ENCODE measurements around the gene SLC35F2. TPM values are rescaled to one million over a fixed set of nuclear protein-coding genes. Genes with fewer than 3 reads are reported as not detected.

SLC35F2 gene
- total and polyA plus RNA-seq, 4 donors, result 2.0 to 12.1 (median 4.9) TPM

DNA sequence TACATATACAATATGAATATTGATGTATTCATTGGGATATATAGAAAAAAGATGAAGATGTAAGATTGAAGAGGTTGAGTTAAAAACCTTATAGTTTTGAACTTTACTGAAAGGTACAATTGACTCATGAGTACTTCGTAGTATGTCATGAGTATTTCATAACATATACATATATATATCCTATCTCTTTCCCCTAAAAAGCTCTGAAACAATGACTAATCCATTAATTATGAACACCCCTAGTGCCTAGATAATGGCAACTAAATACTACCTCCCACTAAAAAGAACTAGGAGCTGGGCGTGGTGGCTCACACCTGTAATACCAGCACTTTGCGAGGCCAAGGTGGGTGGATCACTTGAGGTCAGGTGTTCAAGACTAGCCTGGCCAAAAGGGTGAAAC is 31.5 kb downstream of the SLC35F2 start:
- Histone ChIP-seq H3K4me1 (ENCODE audit: control insufficient read depth in 1 of 2, insufficient read depth in 2 of 2, low read length in 2 of 2) (no peaks in the 10 kb centered on the region), H3K36me3 (ENCODE audit: control insufficient read depth in 1 of 2, insufficient read depth in 2 of 2, low read length in 1 of 2) (no peaks in the 10 kb centered on the region), H3K4me3 (ENCODE audit: low read length in 2 of 2) (no peak overlapping the region), H3K9me3 (ENCODE audit: control insufficient read depth, low read length) (no peaks in the 10 kb centered on the region), H3K27me3 (ENCODE audit: control insufficient read depth in 1 of 2, insufficient read depth in 2 of 2, low read length in 1 of 2) (no peaks in the 10 kb centered on the region), H3K27ac (ENCODE audit: low read depth in 1 of 2, low read length in 2 of 2) (no peak overlapping the region)
- DNase-seq (no peak), ATAC-seq (ENCODE audit: low FRiP score) (no peak)
- WGBS, 2 donors, result 95 to 98% methylated on average over 3 of the region's 3 CpGs
- intact Hi-C loops (cut with DNase I), result no loop called here

DNA sequence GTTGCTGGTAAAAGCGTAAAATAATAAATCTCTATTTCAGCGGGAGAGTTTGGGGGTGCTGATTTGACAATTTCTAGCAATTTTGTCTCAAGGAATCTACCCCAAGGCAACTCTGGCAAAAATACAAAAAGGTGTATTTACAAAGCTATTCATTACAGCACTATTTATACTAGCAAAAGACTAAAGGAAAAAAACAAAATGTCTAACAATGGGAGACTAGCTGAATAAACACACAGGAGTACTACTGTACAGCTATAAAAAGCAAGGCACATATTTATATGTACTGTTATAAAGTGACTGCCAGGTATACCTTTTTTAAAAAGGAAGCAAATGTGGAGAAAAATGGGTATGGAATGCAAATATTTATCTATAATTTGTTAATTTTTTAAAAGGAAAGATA is 32.7 kb downstream of the SLC35F2 start:
- Histone ChIP-seq H3K27ac (ENCODE audit: low read depth in 1 of 2, low read length in 2 of 2) (no peak overlapping the region), H3K4me3 (ENCODE audit: low read length in 2 of 2) (no peak overlapping the region), H3K4me1 (ENCODE audit: control insufficient read depth in 1 of 2, insufficient read depth in 2 of 2, low read length in 2 of 2) (peaks cover 0 to 2% of the 10 kb centered on the region in 2 donors), H3K27me3 (ENCODE audit: control insufficient read depth in 1 of 2, insufficient read depth in 2 of 2, low read length in 1 of 2) (no peaks in the 10 kb centered on the region), H3K9me3 (ENCODE audit: control insufficient read depth, low read length) (no peaks in the 10 kb centered on the region), H3K36me3 (ENCODE audit: control insufficient read depth in 1 of 2, insufficient read depth in 2 of 2, low read length in 1 of 2) (no peaks in the 10 kb centered on the region)
- 91 to 93% methylated on average over 2 of the region's 2 CpGs for WGBS, 2 donors
- intact Hi-C loops (cut with DNase I), result no loop called here
- no peak for DNase-seq
- ATAC-seq (ENCODE audit: low FRiP score), result no peak

DNA sequence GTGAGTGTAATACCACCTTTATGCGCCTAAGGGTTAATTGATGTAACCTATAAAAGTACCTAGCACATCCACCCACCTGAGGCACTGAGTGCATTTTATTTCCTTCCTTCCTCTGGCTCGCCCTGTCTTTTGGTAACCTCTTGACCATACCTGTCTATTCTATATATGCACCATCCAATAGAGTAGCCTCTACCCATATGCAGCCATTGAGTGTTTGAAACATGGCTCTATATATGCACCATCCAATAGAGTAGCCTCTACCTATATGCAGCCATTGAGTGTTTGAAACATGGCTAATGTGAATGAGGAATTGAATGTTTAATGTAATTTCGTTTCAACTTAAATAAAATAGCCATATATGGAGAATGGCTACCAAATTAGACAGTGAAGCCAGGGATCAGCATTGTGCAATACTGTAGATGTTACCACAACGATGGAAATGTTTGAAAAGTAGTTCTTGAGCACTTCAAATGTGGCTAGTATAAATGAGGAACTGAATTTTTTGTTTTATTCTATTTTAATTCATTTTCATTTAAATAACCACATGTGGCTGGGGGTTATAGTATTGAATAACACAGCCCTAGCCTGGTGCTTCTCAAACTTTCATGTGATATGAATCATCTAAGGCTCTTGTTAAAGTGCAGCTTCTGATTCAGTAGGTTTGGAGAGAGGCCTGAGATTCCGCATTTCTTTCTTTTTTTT is 33.8 kb downstream of the SLC35F2 start:
- ATAC-seq (ENCODE audit: low FRiP score), result no peak
- intact Hi-C loops (cut with DNase I), result no loop called here
- no peak overlapping the region for H3K27ac ChIP-seq (ENCODE audit: low read depth in 1 of 2, low read length in 2 of 2)
- DNase-seq, result no peak
- no peaks in the 10 kb centered on the region for H3K36me3 ChIP-seq (ENCODE audit: control insufficient read depth in 1 of 2, insufficient read depth in 2 of 2, low read length in 1 of 2)
- no peaks in the 10 kb centered on the region for H3K9me3 ChIP-seq (ENCODE audit: control insufficient read depth, low read length)
- no peaks in the 10 kb centered on the region for H3K27me3 ChIP-seq (ENCODE audit: control insufficient read depth in 1 of 2, insufficient read depth in 2 of 2, low read length in 1 of 2)
- H3K4me3 ChIP-seq (ENCODE audit: low read length in 2 of 2), result no peak overlapping the region
- peaks cover 0 to 2% of the 10 kb centered on the region in 2 donors for H3K4me1 ChIP-seq (ENCODE audit: control insufficient read depth in 1 of 2, insufficient read depth in 2 of 2, low read length in 2 of 2)
- WGBS, 2 donors, result 89 to 92% methylated on average over 5 of the region's 5 CpGs

DNA sequence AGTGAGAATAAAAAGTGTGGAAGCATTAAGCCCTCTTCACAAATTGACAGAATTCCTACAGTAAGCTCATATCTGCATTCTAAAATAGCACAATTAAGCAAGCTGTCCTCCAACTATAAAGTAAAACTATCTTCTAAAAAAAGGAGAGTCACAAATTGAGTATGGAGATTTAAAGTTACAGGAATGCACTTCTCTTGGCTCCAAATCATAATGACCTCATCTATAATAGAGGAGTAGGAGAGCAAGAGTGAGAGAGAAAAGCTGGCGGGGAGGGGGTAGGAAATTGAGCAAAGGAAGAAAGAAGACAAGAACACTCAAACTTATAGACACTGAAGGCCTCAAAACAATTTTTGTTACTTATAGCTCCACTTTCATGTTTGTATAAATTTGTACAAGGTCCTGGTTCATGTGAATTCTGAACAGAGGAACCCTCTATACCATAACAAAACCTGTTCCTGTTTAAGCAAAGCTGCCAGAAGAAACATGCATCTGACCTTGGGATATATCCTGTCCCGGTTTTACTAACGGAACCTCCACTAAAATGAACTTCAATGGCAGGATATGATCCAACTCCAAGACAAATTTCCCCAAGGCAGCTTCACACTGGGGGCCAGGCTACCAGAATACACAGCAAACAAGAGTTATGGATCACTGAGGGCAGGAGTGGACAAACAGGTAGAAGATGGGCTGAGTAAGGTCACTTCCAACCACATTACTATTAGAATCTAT is 37.2 kb downstream of the SLC35F2 start:
- H3K9me3 ChIP-seq (ENCODE audit: control insufficient read depth, low read length), result no peaks in the 10 kb centered on the region
- no peaks in the 10 kb centered on the region for H3K36me3 ChIP-seq (ENCODE audit: control insufficient read depth in 1 of 2, insufficient read depth in 2 of 2, low read length in 1 of 2)
- H3K27me3 ChIP-seq (ENCODE audit: control insufficient read depth in 1 of 2, insufficient read depth in 2 of 2, low read length in 1 of 2), result no peaks in the 10 kb centered on the region
- 35 to 37% methylated on average over 3 of the region's 3 CpGs for WGBS, 2 donors
- no peak overlapping the region for H3K4me3 ChIP-seq (ENCODE audit: low read length in 2 of 2)
- ATAC-seq (ENCODE audit: low FRiP score) (no peak), DNase-seq (no peak)
- intact Hi-C loops (cut with DNase I), result no loop called here
- no peak overlapping the region for H3K27ac ChIP-seq (ENCODE audit: low read depth in 1 of 2, low read length in 2 of 2)
- H3K4me1 ChIP-seq (ENCODE audit: control insufficient read depth in 1 of 2, insufficient read depth in 2 of 2, low read length in 2 of 2), result peaks cover 0 to 2% of the 10 kb centered on the region in 2 donors

DNA sequence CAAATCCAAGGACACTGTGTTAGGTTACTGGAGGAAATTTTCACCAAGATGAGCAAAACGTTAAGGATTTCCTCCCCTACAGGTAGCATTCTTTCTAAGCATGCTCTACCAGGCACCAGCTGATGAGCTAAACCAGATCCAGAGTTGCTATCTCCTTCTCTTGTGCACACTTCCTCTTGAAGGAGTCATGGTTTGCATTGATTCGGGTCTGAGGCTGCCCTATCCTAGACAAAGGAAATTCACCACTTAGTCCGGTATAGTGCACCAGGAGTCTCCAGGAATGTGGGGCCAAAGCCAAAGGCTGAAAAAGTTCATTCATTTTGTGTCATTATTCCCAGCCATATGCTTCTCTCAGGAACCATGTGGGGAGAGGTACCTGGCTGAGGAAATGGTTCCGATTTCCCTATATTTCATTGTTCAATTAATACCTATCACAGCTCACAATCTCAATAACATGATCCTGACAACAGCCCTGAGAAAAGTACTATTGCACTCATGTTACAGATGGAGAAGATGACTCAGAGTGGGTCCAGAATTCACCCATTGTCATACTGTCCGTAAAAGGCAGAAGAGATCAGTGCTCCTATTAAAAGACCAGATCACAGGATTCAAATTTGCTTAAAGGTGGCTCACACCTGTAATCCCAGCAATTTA is 39.1 kb downstream of the SLC35F2 start:
- Histone ChIP-seq H3K27ac (ENCODE audit: low read depth in 1 of 2, low read length in 2 of 2) (no peak overlapping the region), H3K4me3 (ENCODE audit: low read length in 2 of 2) (no peak overlapping the region), H3K4me1 (ENCODE audit: control insufficient read depth in 1 of 2, insufficient read depth in 2 of 2, low read length in 2 of 2) (peaks cover 0 to 2% of the 10 kb centered on the region in 2 donors), H3K27me3 (ENCODE audit: control insufficient read depth in 1 of 2, insufficient read depth in 2 of 2, low read length in 1 of 2) (no peaks in the 10 kb centered on the region), H3K36me3 (ENCODE audit: control insufficient read depth in 1 of 2, insufficient read depth in 2 of 2, low read length in 1 of 2) (no peaks in the 10 kb centered on the region), H3K9me3 (ENCODE audit: control insufficient read depth, low read length) (no peaks in the 10 kb centered on the region)
- ATAC-seq (ENCODE audit: low FRiP score) (no peak), DNase-seq (no peak)
- intact Hi-C loops (cut with DNase I), result no loop called here
- 80 to 87% methylated on average over 5 of the region's 5 CpGs for WGBS, 2 donors

DNA sequence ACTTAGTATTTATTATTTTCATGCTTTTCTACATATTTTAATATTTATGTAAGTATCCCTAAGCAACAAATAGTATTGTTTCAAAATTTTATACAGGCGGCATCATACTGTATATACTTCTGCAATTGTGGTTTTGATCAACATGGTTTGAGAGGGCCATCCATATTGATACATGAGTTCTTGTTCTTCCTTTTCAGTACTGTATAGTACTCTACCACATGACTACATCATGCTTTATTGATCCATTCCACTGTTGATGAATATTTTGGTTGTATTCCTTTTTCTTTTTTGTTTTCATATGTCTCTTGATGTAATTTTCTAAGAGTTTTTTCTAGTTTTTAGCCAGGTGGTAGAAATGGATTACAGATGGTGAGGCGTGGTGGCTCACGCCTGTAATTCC is 40.1 kb downstream of the SLC35F2 start:
- no peak overlapping the region for H3K4me3 ChIP-seq (ENCODE audit: low read length in 2 of 2)
- no peak for ATAC-seq (ENCODE audit: low FRiP score)
- 98% methylated on average over 3 of the region's 3 CpGs for WGBS, 2 donors
- no peak for DNase-seq
- no peaks in the 10 kb centered on the region for H3K27me3 ChIP-seq (ENCODE audit: control insufficient read depth in 1 of 2, insufficient read depth in 2 of 2, low read length in 1 of 2)
- intact Hi-C loops (cut with DNase I), result no loop called here
- no peak overlapping the region for H3K27ac ChIP-seq (ENCODE audit: low read depth in 1 of 2, low read length in 2 of 2)
- peaks cover 0 to 2% of the 10 kb centered on the region in 2 donors for H3K4me1 ChIP-seq (ENCODE audit: control insufficient read depth in 1 of 2, insufficient read depth in 2 of 2, low read length in 2 of 2)
- H3K9me3 ChIP-seq (ENCODE audit: control insufficient read depth, low read length), result no peaks in the 10 kb centered on the region
- no peaks in the 10 kb centered on the region for H3K36me3 ChIP-seq (ENCODE audit: control insufficient read depth in 1 of 2, insufficient read depth in 2 of 2, low read length in 1 of 2)

DNA sequence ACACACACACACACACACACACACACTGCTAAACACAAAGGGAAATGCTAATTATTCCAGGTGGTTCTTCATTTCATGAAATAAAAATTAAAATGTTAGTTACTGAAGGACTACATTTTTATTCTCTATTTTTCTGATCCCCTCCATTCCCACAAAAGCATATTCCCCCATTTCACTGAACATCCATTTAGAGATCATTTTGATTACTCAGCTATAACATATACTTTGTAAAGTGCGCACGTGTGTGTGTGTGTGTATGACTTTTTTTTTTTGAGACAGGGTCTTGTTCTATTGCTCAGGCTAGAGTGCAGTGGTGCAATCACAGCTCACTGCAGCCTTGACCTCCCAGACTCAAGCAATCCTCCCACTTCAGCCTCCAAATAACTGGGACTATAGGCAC is 42.6 kb downstream of the SLC35F2 start:
- Histone ChIP-seq H3K4me1 (ENCODE audit: control insufficient read depth in 1 of 2, insufficient read depth in 2 of 2, low read length in 2 of 2) (no peaks in the 10 kb centered on the region), H3K9me3 (ENCODE audit: control insufficient read depth, low read length) (no peaks in the 10 kb centered on the region), H3K27me3 (ENCODE audit: control insufficient read depth in 1 of 2, insufficient read depth in 2 of 2, low read length in 1 of 2) (no peaks in the 10 kb centered on the region), H3K36me3 (ENCODE audit: control insufficient read depth in 1 of 2, insufficient read depth in 2 of 2, low read length in 1 of 2) (no peaks in the 10 kb centered on the region), H3K27ac (ENCODE audit: low read depth in 1 of 2, low read length in 2 of 2) (no peak overlapping the region), H3K4me3 (ENCODE audit: low read length in 2 of 2) (no peak overlapping the region)
- intact Hi-C loops (cut with DNase I), result no loop called here
- WGBS, 2 donors, result 95 to 96% methylated on average over 2 of the region's 2 CpGs
- DNase-seq (no peak), ATAC-seq (ENCODE audit: low FRiP score) (no peak)

DNA sequence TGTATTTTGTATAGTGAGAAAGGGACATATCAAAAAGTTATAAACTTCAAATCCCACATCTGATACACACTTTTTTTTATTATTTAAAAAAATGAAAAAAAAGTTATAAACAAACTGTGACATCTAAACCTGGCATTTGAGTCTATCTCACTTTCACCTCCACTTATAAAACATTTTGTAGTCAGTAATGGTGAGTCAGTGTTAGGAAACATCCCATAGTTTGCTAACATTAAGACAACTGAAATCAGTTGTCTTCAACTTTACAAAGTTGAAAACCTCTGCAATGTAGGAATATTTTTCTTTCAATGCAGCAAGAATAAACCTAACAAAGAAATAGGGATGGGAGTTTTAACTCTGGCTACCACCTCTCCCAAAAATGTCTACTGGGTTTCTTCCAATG is 47.7 kb downstream of the SLC35F2 start:
- Histone ChIP-seq H3K4me1 (ENCODE audit: control insufficient read depth in 1 of 2, insufficient read depth in 2 of 2, low read length in 2 of 2) (no peaks in the 10 kb centered on the region), H3K4me3 (ENCODE audit: low read length in 2 of 2) (no peak overlapping the region), H3K9me3 (ENCODE audit: control insufficient read depth, low read length) (no peaks in the 10 kb centered on the region), H3K27me3 (ENCODE audit: control insufficient read depth in 1 of 2, insufficient read depth in 2 of 2, low read length in 1 of 2) (no peaks in the 10 kb centered on the region), H3K36me3 (ENCODE audit: control insufficient read depth in 1 of 2, insufficient read depth in 2 of 2, low read length in 1 of 2) (no peaks in the 10 kb centered on the region), H3K27ac (ENCODE audit: low read depth in 1 of 2, low read length in 2 of 2) (no peak overlapping the region)
- DNase-seq (no peak), ATAC-seq (ENCODE audit: low FRiP score) (no peak)
- intact Hi-C loops (cut with DNase I), result no loop called here

DNA sequence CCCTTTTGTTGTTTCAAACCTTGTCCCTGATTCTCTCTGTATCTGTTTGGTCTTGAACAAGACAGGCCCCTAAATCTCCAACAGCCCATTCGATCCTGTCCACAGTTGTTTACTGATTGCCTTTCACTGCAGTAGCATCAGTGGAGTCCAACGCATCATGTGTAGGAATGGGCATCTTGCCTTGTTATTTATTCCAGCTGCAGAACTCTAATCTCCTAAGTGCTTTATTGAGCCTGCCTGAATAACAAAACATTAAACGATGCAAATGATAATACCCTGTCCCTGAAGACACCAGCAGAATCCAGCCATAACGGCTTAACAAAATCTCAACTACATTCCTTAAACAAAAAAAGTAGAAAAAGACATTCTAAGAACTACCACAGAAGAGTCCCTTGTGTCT is 50.1 kb downstream of the SLC35F2 start:
- no peak overlapping the region for H3K27ac ChIP-seq (ENCODE audit: low read depth in 1 of 2, low read length in 2 of 2)
- intact Hi-C loops (cut with DNase I), result no loop called here
- H3K27me3 ChIP-seq (ENCODE audit: control insufficient read depth in 1 of 2, insufficient read depth in 2 of 2, low read length in 1 of 2), result no peaks in the 10 kb centered on the region
- H3K4me1 ChIP-seq (ENCODE audit: control insufficient read depth in 1 of 2, insufficient read depth in 2 of 2, low read length in 2 of 2), result no peaks in the 10 kb centered on the region
- no peaks in the 10 kb centered on the region for H3K36me3 ChIP-seq (ENCODE audit: control insufficient read depth in 1 of 2, insufficient read depth in 2 of 2, low read length in 1 of 2)
- no peak for ATAC-seq (ENCODE audit: low FRiP score)
- no peaks in the 10 kb centered on the region for H3K9me3 ChIP-seq (ENCODE audit: control insufficient read depth, low read length)
- DNase-seq, result no peak
- H3K4me3 ChIP-seq (ENCODE audit: low read length in 2 of 2), result no peak overlapping the region
- WGBS, 2 donors, result 74 to 76% methylated on average over 4 of the region's 4 CpGs
